Measurements from ENCODE around the gene MCL1.

Gene MCL1

DNA sequence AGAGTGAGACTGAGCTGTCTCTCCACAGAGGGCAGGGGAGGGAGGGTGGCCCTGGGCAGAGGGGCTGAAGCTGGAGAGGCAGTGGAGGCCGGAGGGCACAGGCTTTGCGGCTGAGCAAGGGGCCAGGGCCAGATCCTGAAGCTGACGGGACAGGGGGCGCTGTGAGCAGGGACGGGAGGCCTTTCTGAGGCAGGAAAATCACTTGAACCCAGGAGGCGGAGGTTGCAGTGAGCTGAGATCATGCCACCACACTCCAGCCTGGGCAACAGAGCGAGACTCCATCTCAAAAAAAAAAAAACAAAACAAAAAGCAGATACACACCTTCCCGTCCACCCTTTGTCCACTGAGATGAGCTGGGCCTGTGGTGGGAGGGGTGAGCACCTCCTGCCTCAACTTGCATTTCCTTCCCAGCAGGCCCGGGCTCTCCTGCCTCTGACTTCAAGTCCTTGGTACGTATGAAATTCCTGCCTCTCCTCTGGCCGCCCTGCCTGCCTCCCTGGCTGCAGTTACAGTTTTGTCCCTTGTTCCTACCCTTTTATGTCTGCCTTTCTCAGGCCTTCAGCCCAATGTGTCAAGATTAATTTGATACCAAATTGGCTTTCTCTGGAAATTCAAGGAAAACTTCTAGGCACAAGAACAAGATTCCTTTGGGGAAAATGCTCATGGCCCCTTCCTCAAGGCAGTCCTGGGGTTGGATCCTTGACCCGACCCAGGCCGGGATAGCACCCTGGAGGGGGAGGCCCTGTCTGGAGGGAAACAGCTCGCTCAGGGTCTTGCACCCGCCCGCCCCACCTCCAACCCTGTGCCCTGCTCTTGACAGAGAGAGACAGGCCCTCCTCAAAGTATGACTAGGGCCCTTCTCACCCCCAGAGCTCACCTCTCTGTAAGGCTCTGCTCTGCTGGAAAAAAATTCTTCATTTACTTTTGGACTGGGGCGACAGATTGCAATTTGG, 41.4 kb downstream of the MCL1 start:
- DNase-seq (ENCODE audit: low read depth) = no peak

DNA sequence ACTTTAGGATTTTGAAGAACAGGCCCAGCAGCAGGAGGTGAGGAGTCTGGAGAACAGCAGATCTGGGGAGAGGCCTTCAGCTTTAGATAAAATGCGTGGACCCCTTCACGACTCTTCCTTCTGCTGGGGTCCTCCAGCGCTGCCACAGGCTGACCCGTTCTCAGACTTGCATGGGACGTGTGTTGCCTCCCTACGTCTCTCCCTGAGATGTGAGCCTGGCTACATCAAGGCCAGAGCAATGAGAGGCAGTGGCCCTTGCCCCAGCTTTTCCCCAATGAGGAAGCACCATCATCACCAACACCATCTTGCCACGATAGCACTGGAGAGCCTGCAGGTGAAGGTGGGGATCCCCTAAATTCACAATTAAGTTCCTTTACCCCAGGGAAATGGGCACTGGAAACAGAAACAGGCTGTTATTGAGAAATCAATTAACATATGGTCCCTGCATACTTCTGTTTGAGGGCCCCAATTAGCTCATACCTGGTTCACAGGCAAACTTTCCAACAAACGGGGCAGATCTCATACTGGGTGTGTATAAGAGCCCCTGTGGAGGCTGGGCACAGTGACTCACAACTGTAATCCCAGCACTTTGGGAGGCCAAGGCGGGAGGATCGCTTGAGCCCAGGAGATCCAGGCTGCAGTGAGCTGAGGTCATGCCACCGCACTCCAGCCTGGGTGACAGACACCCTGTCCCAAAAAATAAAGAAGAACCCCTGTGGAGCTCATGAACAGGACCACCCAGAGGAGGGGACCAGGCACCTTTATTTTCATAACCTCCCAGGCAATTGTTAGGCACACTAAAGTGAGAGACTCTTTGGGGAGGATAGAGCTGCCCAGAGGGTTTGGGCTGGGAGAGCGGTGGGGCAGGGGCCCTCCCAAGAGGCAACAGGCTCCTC, 42.3 kb downstream of the MCL1 start:
- no peak for DNase-seq (ENCODE audit: low read depth)

DNA sequence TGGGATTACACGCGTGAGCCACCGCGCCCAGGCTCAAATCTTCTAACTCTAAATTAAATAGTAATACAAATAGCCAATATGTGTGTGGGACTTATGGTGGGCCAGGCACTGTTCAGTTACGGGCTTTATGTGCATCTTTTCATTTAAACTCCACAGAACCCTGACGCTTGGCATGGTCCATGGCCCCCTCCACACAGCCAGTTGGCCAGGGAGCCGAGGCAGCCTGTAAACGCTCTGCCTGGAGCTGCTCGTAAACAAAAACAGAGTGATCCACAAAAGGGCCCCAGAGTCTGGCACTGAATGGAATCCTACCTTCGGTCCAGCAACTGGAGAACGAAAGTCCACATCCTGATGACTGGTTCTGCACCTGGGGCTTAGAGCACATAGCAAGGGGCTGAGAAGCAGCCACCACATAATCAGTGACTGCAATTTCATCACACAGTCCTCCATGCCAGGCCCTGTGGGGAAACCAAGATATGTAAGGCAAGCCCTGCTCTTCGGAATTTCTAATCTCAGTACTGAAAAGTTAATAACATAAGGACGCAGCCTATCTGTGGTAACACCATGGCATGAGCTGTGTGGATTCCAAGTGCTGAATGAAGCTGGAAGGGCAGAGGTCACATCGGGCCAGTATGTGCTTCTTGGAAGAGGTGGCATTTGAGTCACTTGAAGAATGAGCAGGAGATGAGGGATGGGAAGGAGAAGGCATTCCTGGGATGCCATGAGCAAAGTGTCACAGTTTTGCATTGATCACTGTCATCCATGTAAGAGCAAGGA, 43.7 kb downstream of the MCL1 start:
- no peak for DNase-seq (ENCODE audit: low read depth)

DNA sequence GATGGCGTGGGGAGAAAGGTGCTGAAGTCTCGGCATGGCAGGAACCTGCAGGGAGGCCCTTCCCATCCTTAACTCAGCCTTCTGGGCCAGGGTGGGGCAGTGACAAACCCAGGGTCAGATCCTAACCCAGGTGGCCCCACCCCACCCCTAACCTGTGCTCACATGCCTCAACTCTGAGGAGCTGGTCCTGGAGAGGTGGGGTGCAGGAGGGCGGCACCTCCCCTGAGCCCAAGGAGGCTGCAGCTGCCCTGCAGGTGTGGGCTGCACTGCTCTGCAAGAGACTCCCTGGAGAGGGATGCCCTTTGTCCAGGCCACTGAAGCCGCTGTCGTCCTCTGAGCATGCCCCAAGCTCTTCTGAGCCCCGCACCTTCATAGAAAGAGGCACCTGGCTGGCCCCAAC, 45.4 kb downstream of the MCL1 start:
- no peak for DNase-seq (ENCODE audit: low read depth)

DNA sequence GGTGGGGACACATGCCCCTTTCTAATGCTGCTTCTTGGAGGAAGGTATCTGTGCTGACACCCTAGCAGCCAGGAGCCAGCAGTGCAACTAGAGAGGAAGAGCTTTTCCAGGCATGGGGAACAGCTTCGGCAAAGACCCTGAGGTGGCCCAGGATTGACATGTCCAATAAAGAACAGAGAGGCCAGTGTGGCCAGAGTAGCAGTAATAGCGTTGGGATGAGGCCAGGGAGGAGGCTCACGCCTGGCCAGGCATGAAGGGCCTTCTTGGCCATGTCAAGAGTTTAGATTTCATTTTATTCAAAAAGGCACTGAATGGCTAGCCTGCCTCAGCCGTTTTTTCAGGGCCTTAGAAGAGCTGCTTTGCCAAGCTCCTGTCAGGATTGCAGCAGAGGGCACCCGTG, 46.5 kb downstream of the MCL1 start:
- DNase-seq (ENCODE audit: low read depth) = no peak

DNA sequence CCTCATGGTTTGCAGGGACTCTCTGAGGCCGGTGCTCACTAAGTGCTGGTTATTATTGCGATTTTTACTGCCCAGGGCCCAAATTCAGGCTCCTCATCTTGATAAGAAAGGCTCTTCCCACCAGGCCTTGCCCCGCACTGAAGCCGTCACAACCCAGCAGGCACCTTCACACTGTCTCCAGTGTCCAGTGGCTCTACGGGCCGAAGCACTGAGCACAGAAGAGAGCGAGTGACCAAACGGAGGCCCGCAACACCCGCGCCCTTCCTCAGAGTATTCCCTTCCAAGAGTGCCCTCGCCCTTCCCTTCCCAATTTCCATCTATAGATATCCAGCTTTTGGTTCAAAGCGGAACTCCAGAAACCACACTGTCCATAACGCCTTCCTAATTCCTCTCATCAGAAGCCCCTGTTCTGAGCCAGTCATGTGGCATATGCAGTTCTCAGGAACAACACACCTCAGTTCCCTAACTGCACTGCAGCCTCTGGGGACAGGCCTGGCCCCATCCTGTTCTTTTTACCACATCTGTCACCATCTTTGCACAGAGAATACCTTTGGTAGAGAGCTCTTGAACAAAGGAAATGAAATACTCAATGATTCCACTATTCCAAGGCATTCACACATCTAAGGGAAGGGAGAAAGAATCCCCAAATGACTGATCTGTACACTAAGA, 48.8 kb downstream of the MCL1 start:
- DNase-seq (ENCODE audit: low read depth) = no peak

DNA sequence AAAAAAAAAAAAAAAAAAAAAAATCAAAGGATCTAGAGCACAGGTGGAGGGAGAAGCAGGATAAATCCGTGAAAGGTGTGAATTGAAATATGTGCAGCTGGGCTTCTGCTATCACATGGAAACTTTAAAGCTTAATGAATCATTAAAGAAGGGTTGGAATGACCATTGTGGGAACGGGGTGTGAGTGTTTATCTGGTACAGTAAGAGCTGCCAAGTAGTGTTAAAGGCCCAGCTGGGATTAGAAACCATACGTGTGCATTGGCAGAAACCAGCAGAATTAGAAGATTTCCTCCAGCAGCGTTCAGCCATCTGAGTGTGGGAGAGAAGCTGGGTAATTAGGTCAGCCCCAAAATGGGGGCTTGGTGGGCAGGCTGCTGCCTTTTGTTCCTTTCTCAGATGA, 50.4 kb downstream of the MCL1 start:
- no peak for DNase-seq (ENCODE audit: low read depth)

DNA sequence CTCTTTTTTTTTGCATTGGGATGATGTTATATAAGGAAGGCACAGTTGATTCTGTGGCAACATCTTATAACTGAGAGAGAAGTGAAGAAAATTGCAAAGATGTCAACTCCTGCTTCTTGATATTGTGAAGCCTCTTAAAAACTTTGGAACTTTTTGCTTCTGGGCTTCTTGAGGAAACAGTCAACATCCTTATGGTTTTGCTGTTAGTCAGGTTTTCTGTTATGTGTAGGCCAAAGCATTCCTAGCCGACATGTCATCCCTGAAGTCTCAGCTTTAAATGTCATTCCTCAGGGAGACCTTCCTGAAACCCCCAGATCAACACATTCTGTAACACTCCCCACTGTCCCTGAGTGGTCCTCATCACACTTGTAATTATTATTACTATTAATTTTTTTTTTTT, 51.2 kb downstream of the MCL1 start:
- DNase-seq (ENCODE audit: low read depth) = no peak

DNA sequence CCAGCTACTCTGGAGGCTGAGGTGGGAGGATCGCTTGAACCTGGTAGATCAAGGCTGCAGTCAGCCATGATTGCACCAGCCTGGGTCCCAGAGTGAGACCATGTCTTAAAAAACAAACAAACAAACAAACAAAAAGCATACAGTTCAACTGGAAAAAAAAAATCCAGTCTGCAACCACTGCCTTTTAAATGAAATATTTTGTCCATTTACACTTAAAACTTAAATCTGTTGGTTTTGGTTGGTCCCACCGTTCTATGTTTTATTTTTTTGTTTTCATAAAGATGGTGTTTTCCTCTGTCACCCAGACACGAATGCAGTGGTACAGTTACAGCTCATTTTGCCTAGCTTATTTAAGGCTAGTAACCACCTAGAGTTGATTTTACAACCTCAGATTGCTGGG, 54.1 kb downstream of the MCL1 start:
- no peak for DNase-seq (ENCODE audit: low read depth)
